HL-60 (cell line): Measurements from ENCODE around the gene DDAH1.

Experiments used
- DNase-seq, 2 experiments: peaks; one replicate each; pipeline ENCODE4 v3.0.0-alpha.2; 2010 to 2020; ENCODE audit warnings: low read depth in 1 of 2, low spot score in 1 of 2
- H3K27ac ChIP-seq: fragments of 250-450 bp; sonication (Bioruptor Pico); replicated peaks from 2 replicates; pipeline ENCODE4 v1.5.1; 2020; ENCODE audit warnings: mild to moderate bottlenecking, moderate library complexity
- H3K27me3 ChIP-seq: fragments of 250-450 bp; sonication (Bioruptor Pico); 2 replicates; pipeline ENCODE4 v1.5.1; 2021; ENCODE audit warnings: mild to moderate bottlenecking, moderate library complexity; ENCODE audit not compliant: insufficient read depth, poor library complexity, severe bottlenecking
- H3K4me3 ChIP-seq: replicated peaks from 2 replicates; pipeline ENCODE4 v1.5.1; 2011; ENCODE audit warnings: mild to moderate bottlenecking, control low read depth, low read length; ENCODE audit not compliant: insufficient read depth
- GABPA ChIP-seq: IDR thresholded peaks from 2 replicates; pipeline ENCODE4 v1.6.1; 2012; ENCODE audit warnings: low read depth
- POLR2AphosphoS5 ChIP-seq: IDR thresholded peaks from 2 replicates; pipeline ENCODE4 v1.6.1; 2012; ENCODE audit warnings: low read depth
- SPI1 ChIP-seq: IDR thresholded peaks from 2 replicates; pipeline ENCODE4 v1.6.1; 2012; ENCODE audit warnings: low read depth, mild to moderate bottlenecking, borderline replicate concordance
- TF ChIP-seq, protein P1 (sequence below): IDR thresholded peaks from 2 replicates; pipeline ENCODE4 v1.6.1; 2012; ENCODE audit warnings: low read depth; ENCODE audit not compliant: insufficient replicate concordance
- TF ChIP-seq, protein P2 (sequence below): IDR thresholded peaks from one replicate; pipeline ENCODE4 v1.5.1; 2011; ENCODE audit warnings: low read length, control low read depth, inconsistent platforms; ENCODE audit not compliant: insufficient read depth

The DDAH1 gene

DNA sequence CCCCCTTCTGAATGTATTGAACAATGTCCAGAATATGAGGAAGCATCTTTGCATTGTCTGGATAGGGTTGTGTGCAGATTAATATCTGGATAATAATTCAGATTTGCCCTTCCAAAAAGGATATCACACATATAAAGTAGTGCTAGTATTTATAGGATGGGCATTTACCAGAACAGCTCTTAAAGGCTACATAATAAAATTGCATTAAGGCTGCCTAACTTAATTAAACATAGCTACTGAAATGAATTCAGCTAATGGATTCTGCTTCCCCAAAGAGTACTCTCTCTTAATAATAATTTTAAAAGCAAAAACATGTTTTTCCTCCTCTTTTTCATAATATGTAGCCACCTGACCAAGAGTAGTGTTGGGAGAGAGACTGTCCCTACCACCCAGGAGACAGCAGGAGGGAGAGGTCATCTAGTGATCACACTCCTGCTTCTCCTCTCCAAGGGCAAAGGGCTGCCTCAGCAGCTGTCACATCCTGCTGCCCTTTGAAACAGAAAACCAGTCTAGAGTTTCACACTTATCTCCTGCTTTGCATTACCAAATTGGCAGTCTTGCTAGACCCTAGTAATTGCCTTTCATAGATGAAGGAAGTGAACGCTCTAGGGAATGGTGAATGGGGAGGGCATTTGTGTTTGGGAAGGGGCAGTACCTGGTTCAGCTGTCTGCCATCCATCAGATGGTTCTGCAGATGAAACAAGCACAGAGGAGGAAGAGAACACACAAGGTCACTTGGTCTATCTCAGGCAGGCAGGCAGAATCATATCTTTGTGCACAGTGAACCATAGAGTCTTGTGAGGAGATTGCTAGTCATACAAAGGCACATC is 29.3 kb upstream of the DDAH1 start:
- no peak overlapping the region for H3K27ac ChIP-seq
- TF ChIP-seq, protein P1, sequence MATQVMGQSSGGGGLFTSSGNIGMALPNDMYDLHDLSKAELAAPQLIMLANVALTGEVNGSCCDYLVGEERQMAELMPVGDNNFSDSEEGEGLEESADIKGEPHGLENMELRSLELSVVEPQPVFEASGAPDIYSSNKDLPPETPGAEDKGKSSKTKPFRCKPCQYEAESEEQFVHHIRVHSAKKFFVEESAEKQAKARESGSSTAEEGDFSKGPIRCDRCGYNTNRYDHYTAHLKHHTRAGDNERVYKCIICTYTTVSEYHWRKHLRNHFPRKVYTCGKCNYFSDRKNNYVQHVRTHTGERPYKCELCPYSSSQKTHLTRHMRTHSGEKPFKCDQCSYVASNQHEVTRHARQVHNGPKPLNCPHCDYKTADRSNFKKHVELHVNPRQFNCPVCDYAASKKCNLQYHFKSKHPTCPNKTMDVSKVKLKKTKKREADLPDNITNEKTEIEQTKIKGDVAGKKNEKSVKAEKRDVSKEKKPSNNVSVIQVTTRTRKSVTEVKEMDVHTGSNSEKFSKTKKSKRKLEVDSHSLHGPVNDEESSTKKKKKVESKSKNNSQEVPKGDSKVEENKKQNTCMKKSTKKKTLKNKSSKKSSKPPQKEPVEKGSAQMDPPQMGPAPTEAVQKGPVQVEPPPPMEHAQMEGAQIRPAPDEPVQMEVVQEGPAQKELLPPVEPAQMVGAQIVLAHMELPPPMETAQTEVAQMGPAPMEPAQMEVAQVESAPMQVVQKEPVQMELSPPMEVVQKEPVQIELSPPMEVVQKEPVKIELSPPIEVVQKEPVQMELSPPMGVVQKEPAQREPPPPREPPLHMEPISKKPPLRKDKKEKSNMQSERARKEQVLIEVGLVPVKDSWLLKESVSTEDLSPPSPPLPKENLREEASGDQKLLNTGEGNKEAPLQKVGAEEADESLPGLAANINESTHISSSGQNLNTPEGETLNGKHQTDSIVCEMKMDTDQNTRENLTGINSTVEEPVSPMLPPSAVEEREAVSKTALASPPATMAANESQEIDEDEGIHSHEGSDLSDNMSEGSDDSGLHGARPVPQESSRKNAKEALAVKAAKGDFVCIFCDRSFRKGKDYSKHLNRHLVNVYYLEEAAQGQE = no peak
- TF ChIP-seq SPI1 (no peak), GABPA (no peak), POLR2AphosphoS5 (no peak)
- TF ChIP-seq, protein P2, sequence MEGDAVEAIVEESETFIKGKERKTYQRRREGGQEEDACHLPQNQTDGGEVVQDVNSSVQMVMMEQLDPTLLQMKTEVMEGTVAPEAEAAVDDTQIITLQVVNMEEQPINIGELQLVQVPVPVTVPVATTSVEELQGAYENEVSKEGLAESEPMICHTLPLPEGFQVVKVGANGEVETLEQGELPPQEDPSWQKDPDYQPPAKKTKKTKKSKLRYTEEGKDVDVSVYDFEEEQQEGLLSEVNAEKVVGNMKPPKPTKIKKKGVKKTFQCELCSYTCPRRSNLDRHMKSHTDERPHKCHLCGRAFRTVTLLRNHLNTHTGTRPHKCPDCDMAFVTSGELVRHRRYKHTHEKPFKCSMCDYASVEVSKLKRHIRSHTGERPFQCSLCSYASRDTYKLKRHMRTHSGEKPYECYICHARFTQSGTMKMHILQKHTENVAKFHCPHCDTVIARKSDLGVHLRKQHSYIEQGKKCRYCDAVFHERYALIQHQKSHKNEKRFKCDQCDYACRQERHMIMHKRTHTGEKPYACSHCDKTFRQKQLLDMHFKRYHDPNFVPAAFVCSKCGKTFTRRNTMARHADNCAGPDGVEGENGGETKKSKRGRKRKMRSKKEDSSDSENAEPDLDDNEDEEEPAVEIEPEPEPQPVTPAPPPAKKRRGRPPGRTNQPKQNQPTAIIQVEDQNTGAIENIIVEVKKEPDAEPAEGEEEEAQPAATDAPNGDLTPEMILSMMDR = no peak
- no peak for DNase-seq
- peaks cover 2% of the 10 kb centered on the region for H3K27me3 ChIP-seq
- no peak overlapping the region for H3K4me3 ChIP-seq

DNA sequence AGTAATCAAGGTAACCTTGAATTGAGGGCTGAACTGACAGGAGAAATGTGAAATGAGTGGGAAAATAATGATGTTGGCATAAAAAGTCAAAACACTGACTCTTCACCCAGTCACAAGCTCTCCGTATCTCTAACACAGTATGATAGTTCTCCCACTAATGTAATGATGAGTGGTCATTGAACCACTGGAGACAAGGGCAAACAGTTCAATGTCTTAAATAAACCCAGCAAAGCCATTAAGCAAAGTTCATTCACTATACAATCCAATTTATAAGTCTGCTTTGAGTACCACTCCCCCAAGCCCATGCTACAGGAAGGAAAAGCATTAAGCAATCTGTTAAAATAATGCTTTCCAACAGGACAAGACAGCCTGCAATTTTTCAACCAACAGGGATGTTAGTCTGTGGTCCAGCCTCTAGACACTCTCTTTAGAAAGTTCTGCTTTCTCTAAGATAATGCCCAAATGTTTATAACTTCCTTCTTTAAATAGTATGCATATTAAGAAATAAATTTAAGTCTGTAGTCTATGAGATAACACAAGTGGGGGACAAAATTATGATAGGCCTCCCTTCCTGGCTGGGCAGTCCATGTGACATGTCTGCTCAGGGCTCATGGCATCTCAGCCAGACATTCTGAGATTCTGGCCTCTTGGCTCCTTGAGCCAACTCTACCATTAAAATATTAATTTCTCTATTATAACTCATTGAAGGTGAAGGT is 25.5 kb upstream of the DDAH1 start:
- Histone ChIP-seq H3K4me3 (no peak overlapping the region), H3K27ac (no peak overlapping the region), H3K27me3 (peaks cover 3% of the 10 kb centered on the region)
- no peak for DNase-seq
- TF ChIP-seq POLR2AphosphoS5 (no peak), GABPA (no peak), SPI1 (no peak)
- TF ChIP-seq, protein P1 = no peak
- TF ChIP-seq, protein P2 = no peak

DNA sequence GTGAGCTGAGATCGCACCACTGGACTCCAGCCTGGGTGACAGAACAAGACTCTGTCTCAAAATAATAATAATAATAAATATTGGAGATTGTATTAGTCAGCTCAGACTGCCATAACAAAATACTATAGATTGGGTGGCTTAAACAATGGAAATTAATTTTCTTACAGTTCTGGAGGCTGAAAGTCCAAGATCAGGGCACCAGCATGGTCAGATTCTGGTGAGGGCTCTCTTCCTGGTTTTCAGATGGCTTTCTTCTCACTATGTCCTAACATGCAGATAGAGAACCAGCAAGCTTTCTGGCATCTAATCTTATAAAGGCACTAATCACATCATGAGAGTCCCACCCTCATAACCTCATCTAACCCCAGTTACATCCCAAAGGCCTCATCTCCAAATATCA is 23.2 kb upstream of the DDAH1 start:
- TF ChIP-seq POLR2AphosphoS5 = no peak
- TF ChIP-seq SPI1 = no peak
- TF ChIP-seq, protein P2 = no peak
- TF ChIP-seq, protein P1 = no peak
- Histone ChIP-seq H3K4me3 (no peak overlapping the region), H3K27ac (no peak overlapping the region), H3K27me3 (peaks cover 3% of the 10 kb centered on the region)
- no peak for DNase-seq
